Cardiac septum (tissue), 1 donor: Measurements from ENCODE around the gene PTHLH. TPM values are rescaled to one million over a fixed set of nuclear protein-coding genes. Genes with fewer than 3 reads are reported as not detected.

Source experiments
- DNase-seq: peaks from one replicate; pipeline ENCODE4 v3.0.0-alpha.2; 2020; ENCODE audit warnings: low spot score
- intact Hi-C: fragments of 100-400 bp; cut with DNase I; formaldehyde crosslinking; loops from one replicate; pipeline ENCODE4 v1.14.0; 2022
- total RNA-seq: library from RNA; stranded (reverse); fragmentation: NEBNext Ultra II Directional; extraction: Animal tissue kit (Norgen Biotek cat#: 25700); gene quantifications from one replicate; pipeline ENCODE4 v1.2.1, GENCODE V29; 2021
- donor health status: DM: no; HTN: no; CAD: no.

The PTHLH gene
- total RNA-seq, 1 donor from 2014 or later = 1.9 TPM

- intact Hi-C loops = loop anchor here (10.0 kb wide), 1 partner anchor 928 kb away; no protein-coding TSS in a partner anchor
- DNase-seq = no peak
These were observed 26.1 kb downstream of the PTHLH start for GRCh38 chr12:27946421-27946820.

- intact Hi-C loops = loop anchor here (5.0 to 10.0 kb wide), 2 partner anchors 209 to 934 kb away; no protein-coding TSS in a partner anchor
- DNase-seq = peak; percentile 79
These were observed 31.7 kb downstream of the PTHLH start for GRCh38 chr12:27940756-27941402.

DNA sequence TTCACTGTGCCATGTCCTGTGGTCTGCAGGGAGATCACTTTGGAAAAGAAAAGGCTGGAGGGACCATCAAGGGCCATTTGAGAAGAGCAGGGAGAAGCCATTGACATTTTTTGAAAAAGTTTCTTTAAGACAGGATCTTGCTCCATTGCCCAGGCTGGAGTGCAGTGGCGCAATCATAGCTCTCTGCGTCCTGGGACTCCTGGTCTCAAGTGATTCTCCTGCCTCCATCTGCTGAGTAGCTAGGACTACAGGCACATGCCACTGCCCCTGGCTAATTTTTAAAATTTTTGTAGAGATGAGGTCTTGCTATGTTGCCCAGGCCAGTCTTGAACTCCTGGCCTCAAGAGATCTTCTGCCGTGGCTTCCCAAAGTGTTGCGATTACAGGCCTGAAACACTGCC lies 32.3 kb downstream of the PTHLH start:
- intact Hi-C loops = loop anchor here (5.0 to 10.0 kb wide), 2 partner anchors 208 to 935 kb away; no protein-coding TSS in a partner anchor
- DNase-seq = no peak

GRCh38 chr12:27937768-27938167 lies 34.8 kb downstream of the PTHLH start:
- intact Hi-C loops = no loop called here
- no peak for DNase-seq

- DNase-seq = no peak
- intact Hi-C loops = no loop called here
These were observed 36.3 kb downstream of the PTHLH start for GRCh38 chr12:27936196-27936595.

DNA sequence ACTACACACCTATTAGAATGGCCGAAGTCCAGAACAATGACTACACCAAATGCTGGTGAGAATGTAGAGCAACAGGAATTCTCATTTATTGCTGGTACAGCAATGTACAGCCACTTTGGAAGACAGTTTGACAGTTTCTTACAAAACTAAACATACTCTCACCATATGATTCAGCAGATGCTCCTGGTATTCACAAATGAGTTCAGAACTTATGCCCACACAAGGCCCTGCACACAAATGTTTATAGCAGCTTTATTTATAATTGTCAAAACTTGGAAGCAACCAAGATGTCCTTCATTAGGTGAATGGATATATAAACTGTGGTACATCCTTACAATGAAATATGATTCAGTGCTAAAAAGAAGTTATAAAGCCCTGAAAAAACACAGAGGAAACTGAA lies 38.3 kb downstream of the PTHLH start:
- intact Hi-C loops = no loop called here
- no peak for DNase-seq

DNA sequence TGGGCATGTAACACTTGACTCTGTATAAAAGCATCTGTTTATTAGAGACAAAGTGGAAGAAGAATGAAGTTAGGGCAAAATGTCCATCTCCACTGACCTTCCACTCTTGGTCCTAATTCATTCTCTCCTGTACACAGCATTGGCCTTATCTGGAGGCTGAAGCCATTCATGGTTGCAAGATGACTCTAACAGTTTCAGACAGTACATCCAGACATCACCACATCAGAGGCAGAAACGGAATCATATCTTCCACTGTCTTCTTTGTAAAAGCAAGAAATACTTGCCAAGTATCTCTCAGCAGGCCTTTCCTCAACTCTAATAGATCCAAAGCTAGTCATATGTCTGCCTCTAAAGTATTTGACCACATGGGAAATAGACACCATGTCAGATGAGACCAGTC lies 41.1 kb downstream of the PTHLH start:
- intact Hi-C loops = no loop called here
- no peak for DNase-seq

- intact Hi-C loops = no loop called here
- no peak for DNase-seq
These were observed 45.2 kb downstream of the PTHLH start for GRCh38 chr12:27927347-27927746.

- intact Hi-C loops = no loop called here
- no peak for DNase-seq
These were observed 48.0 kb downstream of the PTHLH start for GRCh38 chr12:27924350-27925135.

DNA sequence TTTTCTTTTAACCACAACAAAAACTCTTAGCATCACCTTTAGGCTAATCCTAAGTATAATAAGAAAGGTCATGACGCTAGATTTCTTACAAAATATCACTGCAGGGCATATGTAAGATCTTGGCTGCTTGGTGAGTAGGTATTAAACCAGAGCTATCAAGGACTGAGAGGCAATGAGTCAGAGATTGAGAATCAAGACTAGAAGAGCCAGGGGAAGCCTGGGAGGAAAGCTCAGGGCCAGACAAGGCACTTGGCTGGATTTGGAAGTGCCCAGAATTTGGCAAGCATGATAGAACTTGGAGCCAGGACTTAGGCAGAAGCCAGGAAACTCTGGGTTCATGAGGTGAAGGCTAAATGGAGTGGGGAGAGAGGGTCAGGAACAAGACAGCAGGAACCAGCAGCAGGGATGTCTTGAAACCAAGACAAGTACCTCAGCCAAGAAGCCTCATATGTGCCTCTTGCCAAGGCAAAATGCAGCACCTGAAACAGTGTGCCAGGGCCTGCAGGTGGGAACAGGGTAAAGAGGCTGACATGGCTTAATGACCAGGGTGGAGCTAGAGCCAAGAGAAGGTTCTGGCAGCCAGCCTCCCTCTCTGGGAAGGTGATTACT lies 49.9 kb downstream of the PTHLH start:
- intact Hi-C loops = no loop called here
- no peak for DNase-seq

DNA sequence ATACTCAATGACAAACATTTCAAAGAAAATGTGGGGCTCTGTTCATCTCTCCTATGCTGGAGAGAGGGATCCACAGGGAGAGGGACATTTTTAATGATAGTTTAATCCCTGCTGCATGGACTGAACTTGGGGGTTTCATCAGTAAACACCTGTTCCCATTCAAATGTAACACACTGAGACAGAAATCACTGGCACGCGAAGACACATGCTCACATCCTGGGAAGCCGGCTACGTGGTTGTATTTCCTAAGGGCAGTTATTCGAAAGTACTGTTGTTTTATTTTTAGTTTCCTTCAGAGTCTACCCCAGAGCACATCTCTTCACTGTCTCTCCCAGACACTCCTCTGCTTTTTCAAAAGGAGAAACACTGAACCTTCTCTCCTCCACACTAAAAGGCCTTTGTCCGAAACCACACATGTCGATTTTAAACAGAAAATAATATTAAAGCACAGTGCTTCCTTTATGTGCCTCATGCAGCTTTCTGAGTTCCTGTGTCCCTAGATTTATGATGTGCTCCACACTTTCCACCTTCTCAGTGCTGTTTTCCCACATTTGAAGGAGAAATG lies 52.8 kb downstream of the PTHLH start:
- DNase-seq = no peak
- intact Hi-C loops = no loop called here

DNA sequence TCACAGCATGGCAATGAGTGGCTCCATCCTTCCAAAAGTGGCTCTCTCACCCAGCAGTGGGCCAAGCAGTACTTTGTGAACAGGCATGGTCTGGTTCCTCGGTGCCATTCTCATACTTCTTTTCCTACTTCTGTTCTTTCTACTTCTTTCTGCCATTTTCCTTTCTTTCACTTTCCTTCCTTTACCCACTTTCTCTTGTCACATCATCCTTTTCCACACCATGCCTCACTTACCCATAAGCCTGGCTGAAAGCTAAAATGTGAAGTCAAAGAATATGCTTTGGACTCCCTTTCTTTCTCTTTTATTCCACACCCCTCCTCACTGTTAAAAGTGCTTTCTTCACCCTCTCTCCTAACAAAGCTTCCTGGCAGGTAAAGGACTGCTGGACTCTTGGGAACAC lies 57.0 kb downstream of the PTHLH start:
- intact Hi-C loops = no loop called here
- DNase-seq = no peak

DNA sequence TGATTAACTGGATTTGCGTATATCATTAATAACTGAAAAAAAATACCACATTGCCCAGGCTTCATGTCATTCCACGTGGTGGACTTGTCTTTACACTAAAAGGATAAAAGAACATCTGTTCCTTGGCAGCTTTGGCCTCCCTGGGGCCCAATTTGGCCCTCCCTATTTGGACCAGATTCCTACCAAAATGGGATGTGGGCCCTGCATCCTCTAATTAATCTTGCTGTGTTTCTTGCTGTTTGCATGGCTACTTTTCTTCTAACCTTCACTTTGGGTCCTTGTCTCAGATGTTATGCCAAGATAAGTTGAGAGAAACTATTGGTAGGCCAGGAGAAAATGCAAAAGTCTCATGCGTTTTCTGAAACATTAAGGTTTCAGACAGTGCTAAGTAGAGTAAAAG lies 57.5 kb downstream of the PTHLH start:
- DNase-seq = no peak
- intact Hi-C loops = no loop called here

DNA sequence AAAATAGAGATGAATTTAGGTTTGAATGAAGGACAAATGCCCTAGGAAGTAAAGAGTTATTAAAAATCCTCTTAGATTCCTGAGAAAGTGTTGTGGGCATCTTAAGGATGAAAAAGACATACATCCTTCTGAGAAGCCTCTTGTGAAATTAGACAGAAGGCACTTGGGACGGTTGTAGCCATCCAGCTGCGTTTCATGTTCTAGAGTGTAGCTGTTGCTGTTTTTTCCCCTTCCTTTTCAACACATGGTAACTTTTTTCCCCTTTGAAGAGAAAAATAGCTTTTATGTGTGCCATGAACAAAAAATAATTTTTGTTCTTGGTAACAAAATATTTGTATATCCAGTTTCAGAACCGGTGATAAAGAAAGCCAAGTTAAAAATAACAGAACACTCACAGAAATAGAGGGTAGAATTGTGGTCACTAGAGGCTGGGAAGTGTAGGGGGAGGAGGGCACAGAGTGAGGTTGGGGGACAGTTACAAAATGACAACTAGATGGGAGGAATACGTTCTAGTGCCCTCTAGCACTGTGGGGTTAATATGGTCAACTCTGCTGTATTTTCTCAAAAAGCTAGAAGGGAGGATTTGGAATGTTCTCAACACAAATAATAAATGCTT lies 58.4 kb downstream of the PTHLH start:
- DNase-seq = no peak
- intact Hi-C loops = no loop called here

GRCh38 chr12:27911397-27911796 lies 61.1 kb downstream of the PTHLH start:
- intact Hi-C loops = no loop called here
- DNase-seq = no peak

Other genes starting within 250 kb of the PTHLH start
- gene KLHL42, start 192.5 kb downstream of the PTHLH start, total RNA-seq = 10.3 TPM
- gene MANSC4, start 192.5 kb downstream of the PTHLH start, total RNA-seq = not detected
- 48.5 TPM for gene CCDC91, start 217.7 kb upstream of the PTHLH start, total RNA-seq